Measurements from ENCODE around the gene STAP1. TPM values are rescaled to one million over a fixed set of nuclear protein-coding genes. Genes with fewer than 3 reads are reported as not detected.

Gene STAP1
- total RNA-seq, 2 experiments from 2014 or later, result 88.4 to 111 TPM

GRCh38 chr4:67581913-67582312 lies 23.4 kb downstream of the STAP1 start:
- no peak overlapping the region for H3K4me2 ChIP-seq (ENCODE audit: low read length)
- no peaks in the 10 kb centered on the region for H4K20me1 ChIP-seq (ENCODE audit: insufficient read depth, low read length)
- 0 out of 2 replicates have a peak, but pooled peaks cover 6% of the 10 kb centered on the region for H3K9me3 ChIP-seq (ENCODE audit: low read length)
- POLR2A ChIA-PET, result interaction anchor here (1.4 kb wide), 1 partner anchor 38 kb away, joined by 3 read pairs; no protein-coding TSS in a partner anchor
- BruUV-seq (replicated peaks), result no TSS peak
- H3K36me3 ChIP-seq (ENCODE audit: insufficient read depth, low read length), result peaks cover 98% of the 10 kb centered on the region
- H3K4me3 ChIP-seq (ENCODE audit: low read depth, low read length, poor library complexity, severe bottlenecking), result no peak overlapping the region
- H3K79me2 ChIP-seq (ENCODE audit: insufficient read depth, low read depth, low read length), result peaks cover 10% of the 10 kb centered on the region; the same call in 1 of the 2 replicates
- peaks cover 25% of the 10 kb centered on the region for H3K4me1 ChIP-seq (ENCODE audit: insufficient read depth, low read length, poor library complexity, severe bottlenecking)
- DNase-seq (ENCODE audit: low spot score), result no peak
- H2AFZ ChIP-seq (ENCODE audit: low read length), result no peak overlapping the region
- CTCF ChIA-PET (ENCODE audit: unreplicated experiment), result no interaction called here
- H3K9me2 ChIP-seq (ENCODE audit: insufficient read depth, low read length), result no peaks in the 10 kb centered on the region
- H3K27ac ChIP-seq (ENCODE audit: low read depth, low read length, poor library complexity, severe bottlenecking), result no peak overlapping the region
- TF ChIP-seq, protein P1, sequence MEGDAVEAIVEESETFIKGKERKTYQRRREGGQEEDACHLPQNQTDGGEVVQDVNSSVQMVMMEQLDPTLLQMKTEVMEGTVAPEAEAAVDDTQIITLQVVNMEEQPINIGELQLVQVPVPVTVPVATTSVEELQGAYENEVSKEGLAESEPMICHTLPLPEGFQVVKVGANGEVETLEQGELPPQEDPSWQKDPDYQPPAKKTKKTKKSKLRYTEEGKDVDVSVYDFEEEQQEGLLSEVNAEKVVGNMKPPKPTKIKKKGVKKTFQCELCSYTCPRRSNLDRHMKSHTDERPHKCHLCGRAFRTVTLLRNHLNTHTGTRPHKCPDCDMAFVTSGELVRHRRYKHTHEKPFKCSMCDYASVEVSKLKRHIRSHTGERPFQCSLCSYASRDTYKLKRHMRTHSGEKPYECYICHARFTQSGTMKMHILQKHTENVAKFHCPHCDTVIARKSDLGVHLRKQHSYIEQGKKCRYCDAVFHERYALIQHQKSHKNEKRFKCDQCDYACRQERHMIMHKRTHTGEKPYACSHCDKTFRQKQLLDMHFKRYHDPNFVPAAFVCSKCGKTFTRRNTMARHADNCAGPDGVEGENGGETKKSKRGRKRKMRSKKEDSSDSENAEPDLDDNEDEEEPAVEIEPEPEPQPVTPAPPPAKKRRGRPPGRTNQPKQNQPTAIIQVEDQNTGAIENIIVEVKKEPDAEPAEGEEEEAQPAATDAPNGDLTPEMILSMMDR (conservative IDR thresholded peaks at IDR 0.05; ENCODE audit: low read length), result no peak
- TF ChIP-seq EZH2phosphoT487 (IDR thresholded peaks at IDR 0.05; ENCODE audit: borderline replicate concordance, low read depth, low read length), result no peak
- intact Hi-C loops (cut with micrococcal nuclease; ENCODE audit: unreplicated experiment), result loop anchor here (1.0 kb wide), 1 partner anchor 33 kb away; no protein-coding TSS in a partner anchor

- Histone ChIP-seq H3K4me2 (ENCODE audit: low read length) (no peak overlapping the region), H3K4me1 (ENCODE audit: insufficient read depth, low read length, poor library complexity, severe bottlenecking) (peaks cover 12% of the 10 kb centered on the region), H2AFZ (ENCODE audit: low read length) (no peak overlapping the region), H3K9me3 (ENCODE audit: low read length) (no peaks in the 10 kb centered on the region), H3K27ac (ENCODE audit: low read depth, low read length, poor library complexity, severe bottlenecking) (no peak overlapping the region), H3K79me2 (ENCODE audit: insufficient read depth, low read depth, low read length) (no peaks in the 10 kb centered on the region), H4K20me1 (ENCODE audit: insufficient read depth, low read length) (no peaks in the 10 kb centered on the region), H3K9me2 (ENCODE audit: insufficient read depth, low read length) (no peaks in the 10 kb centered on the region), H3K4me3 (ENCODE audit: low read depth, low read length, poor library complexity, severe bottlenecking) (no peak overlapping the region), H3K36me3 (ENCODE audit: insufficient read depth, low read length) (peaks cover 99% of the 10 kb centered on the region)
- BruUV-seq (replicated peaks), result no TSS peak
- ChIA-PET POLR2A (no interaction called here), CTCF (ENCODE audit: unreplicated experiment) (no interaction called here)
- TF ChIP-seq, protein P1 (conservative IDR thresholded peaks at IDR 0.05; ENCODE audit: low read length), result no peak
- no peak for TF ChIP-seq EZH2phosphoT487 (IDR thresholded peaks at IDR 0.05; ENCODE audit: borderline replicate concordance, low read depth, low read length)
- intact Hi-C loops (cut with micrococcal nuclease; ENCODE audit: unreplicated experiment), result no loop called here
- no peak for DNase-seq (ENCODE audit: low spot score)
Measured at GRCh38 chr4:67584496-67584895, 26.0 kb downstream of the STAP1 start.

GRCh38 chr4:67587156-67587555 lies 28.6 kb downstream of the STAP1 start:
- Histone ChIP-seq H3K4me3 (ENCODE audit: low read depth, low read length, poor library complexity, severe bottlenecking) (no peak overlapping the region), H3K36me3 (ENCODE audit: insufficient read depth, low read length) (peaks cover 98% of the 10 kb centered on the region), H3K27ac (ENCODE audit: low read depth, low read length, poor library complexity, severe bottlenecking) (no peak overlapping the region), H4K20me1 (ENCODE audit: insufficient read depth, low read length) (no peaks in the 10 kb centered on the region), H2AFZ (ENCODE audit: low read length) (no peak overlapping the region), H3K9me3 (ENCODE audit: low read length) (no peaks in the 10 kb centered on the region), H3K79me2 (ENCODE audit: insufficient read depth, low read depth, low read length) (no peaks in the 10 kb centered on the region), H3K9me2 (ENCODE audit: insufficient read depth, low read length) (no peaks in the 10 kb centered on the region), H3K4me1 (ENCODE audit: insufficient read depth, low read length, poor library complexity, severe bottlenecking) (no peaks in the 10 kb centered on the region), H3K4me2 (ENCODE audit: low read length) (no peak overlapping the region)
- intact Hi-C loops (cut with micrococcal nuclease; ENCODE audit: unreplicated experiment), result no loop called here
- CTCF ChIA-PET (ENCODE audit: unreplicated experiment), result interaction anchor here (1.0 kb wide), 1 partner anchor 113 kb away, joined by 3 read pairs; no protein-coding TSS in a partner anchor
- POLR2A ChIA-PET, result interaction anchor here (0.7 to 2.1 kb wide), 5 partner anchors 10 to 106 kb away, joined by 3 to 10 read pairs (median 3); no protein-coding TSS in a partner anchor
- DNase-seq (ENCODE audit: low spot score), result no peak
- no TSS peak for BruUV-seq (replicated peaks)
- TF ChIP-seq, protein P1 (conservative IDR thresholded peaks at IDR 0.05; ENCODE audit: low read length), result no peak
- no peak for TF ChIP-seq EZH2phosphoT487 (IDR thresholded peaks at IDR 0.05; ENCODE audit: borderline replicate concordance, low read depth, low read length)
